Measurements from ENCODE around the gene TRIM4. TPM values are rescaled to one million over a fixed set of nuclear protein-coding genes. Genes with fewer than 3 reads are reported as not detected.
"Not testable (repeated sequence)": the region's sequence is repeated elsewhere in the genome, so short reads cannot be mapped to it uniquely, and the experiment has no call there.

The TRIM4 gene
- total RNA-seq, 1 experiment from 2014 or later = 34.0 TPM

- Histone ChIP-seq H3K4me1 (replicated peaks; ENCODE audit: insufficient read depth) (peaks cover 12% of the 10 kb centered on the region), H3K79me2 (ENCODE audit: low read depth) (no peaks in the 10 kb centered on the region), H2AFZ (no peak overlapping the region), H3K4me2 (no peak overlapping the region), H3F3A (ENCODE audit: insufficient read depth, low read depth) (peaks cover 19% of the 10 kb centered on the region), H3K9me2 (ENCODE audit: insufficient read depth) (no peaks in the 10 kb centered on the region), H3K27me3 (ENCODE audit: insufficient read depth, low read depth) (peaks cover 14% of the 10 kb centered on the region; the same call in 1 of the 2 replicates), H4K20me1 (ENCODE audit: insufficient read depth) (no peaks in the 10 kb centered on the region), H3K4me3 (no peak overlapping the region), H3K9me3 (ENCODE audit: insufficient read depth, low read depth) (0 out of 2 replicates have a peak, but pooled peaks cover 6% of the 10 kb centered on the region), H3K27ac (peak overlapping the region; percentile 31; the same call in 1 of the 2 replicates), H3K36me3 (ENCODE audit: low read depth) (no peaks in the 10 kb centered on the region)
- POLR2A ChIA-PET (ENCODE audit: unreplicated experiment) = interaction anchor here (0.6 kb wide), 1 partner anchor 630 kb away, joined by 4 read pairs; no protein-coding TSS in a partner anchor
- intact Hi-C loops (cut with micrococcal nuclease; ENCODE audit: unreplicated experiment) = no loop called here
- peak; percentile 37 to 68 for DNase-seq
- CTCF ChIA-PET = no interaction called here
- no TSS peak for BruUV-seq (replicated peaks)
- TF ChIP-seq CTCF (conservative IDR thresholded peaks at IDR 0.05) (no peak), EZH2 (IDR thresholded peaks at IDR 0.05; ENCODE audit: low read depth) (no peak)
Measured at GRCh38 chr7:99953649-99954048, 34.3 kb upstream of the TRIM4 start.

GRCh38 chr7:99952649-99953048 is 33.3 kb upstream of the TRIM4 start:
- intact Hi-C loops (cut with micrococcal nuclease; ENCODE audit: unreplicated experiment) = not testable (repeated sequence)

GRCh38 chr7:99950819-99951218 is 31.5 kb upstream of the TRIM4 start:
- H4K20me1 ChIP-seq (ENCODE audit: insufficient read depth); H2AFZ ChIP-seq; H3K79me2 ChIP-seq (ENCODE audit: low read depth); CTCF ChIA-PET; H3K4me1 ChIP-seq (replicated peaks; ENCODE audit: insufficient read depth); POLR2A ChIA-PET (ENCODE audit: unreplicated experiment); H3K4me2 ChIP-seq; H3K27ac ChIP-seq; DNase-seq; BruUV-seq (replicated peaks); H3K9me2 ChIP-seq (ENCODE audit: insufficient read depth); H3K4me3 ChIP-seq; H3K36me3 ChIP-seq (ENCODE audit: low read depth); intact Hi-C loops (cut with micrococcal nuclease; ENCODE audit: unreplicated experiment); H3K9me3 ChIP-seq (ENCODE audit: insufficient read depth, low read depth): not testable (repeated sequence)
- H3K27me3 ChIP-seq (ENCODE audit: insufficient read depth, low read depth) = peaks cover 20% of the 10 kb centered on the region; the same call in 1 of the 2 replicates
- H3F3A ChIP-seq (ENCODE audit: insufficient read depth, low read depth) = peaks cover 15% of the 10 kb centered on the region

More at GRCh38 chr7:99952649-99953048, 33.3 kb upstream of the TRIM4 start:
- BruUV-seq (replicated peaks); H4K20me1 ChIP-seq (ENCODE audit: insufficient read depth); H3K4me3 ChIP-seq; H3K4me2 ChIP-seq; H3K9me3 ChIP-seq (ENCODE audit: insufficient read depth, low read depth); H3K9me2 ChIP-seq (ENCODE audit: insufficient read depth); POLR2A ChIA-PET (ENCODE audit: unreplicated experiment); DNase-seq; CTCF ChIA-PET; H2AFZ ChIP-seq; H3K79me2 ChIP-seq (ENCODE audit: low read depth); H3K27ac ChIP-seq; H3K36me3 ChIP-seq (ENCODE audit: low read depth): not testable (repeated sequence)
- H3F3A ChIP-seq (ENCODE audit: insufficient read depth, low read depth) = peaks cover 19% of the 10 kb centered on the region
- H3K4me1 ChIP-seq (replicated peaks; ENCODE audit: insufficient read depth) = peaks cover 12% of the 10 kb centered on the region
- H3K27me3 ChIP-seq (ENCODE audit: insufficient read depth, low read depth) = peaks cover 16% of the 10 kb centered on the region; the same call in 1 of the 2 replicates

- ChIA-PET POLR2A (ENCODE audit: unreplicated experiment) (interaction anchor here (0.6 to 0.7 kb wide), 2 partner anchors 189 to 487 kb away, joined by 3 to 8 read pairs; no protein-coding TSS in a partner anchor), CTCF (no interaction called here)
- TF ChIP-seq CTCF (conservative IDR thresholded peaks at IDR 0.05) = peak; percentile 45; the same call in 1 of the 2 replicates
- TF ChIP-seq EZH2 (IDR thresholded peaks at IDR 0.05; ENCODE audit: low read depth) = no peak
- intact Hi-C loops (cut with micrococcal nuclease; ENCODE audit: unreplicated experiment) = no loop called here
- Histone ChIP-seq H4K20me1 (ENCODE audit: insufficient read depth) (no peaks in the 10 kb centered on the region), H2AFZ (no peak overlapping the region), H3K9me3 (ENCODE audit: insufficient read depth, low read depth) (0 out of 2 replicates have a peak, but pooled peaks cover 6% of the 10 kb centered on the region), H3K4me1 (replicated peaks; ENCODE audit: insufficient read depth) (no peaks in the 10 kb centered on the region), H3K4me3 (no peak overlapping the region), H3K27me3 (ENCODE audit: insufficient read depth, low read depth) (peaks cover 20% of the 10 kb centered on the region; the same call in 1 of the 2 replicates), H3K79me2 (ENCODE audit: low read depth) (no peaks in the 10 kb centered on the region), H3K9me2 (ENCODE audit: insufficient read depth) (no peaks in the 10 kb centered on the region), H3K36me3 (ENCODE audit: low read depth) (no peaks in the 10 kb centered on the region), H3F3A (ENCODE audit: insufficient read depth, low read depth) (peaks cover 5% of the 10 kb centered on the region; the same call in 1 of the 2 replicates), H3K27ac (no peak overlapping the region), H3K4me2 (no peak overlapping the region)
- BruUV-seq (replicated peaks) = no TSS peak
- no peak for DNase-seq
Measured at GRCh38 chr7:99949645-99950228, 30.4 kb upstream of the TRIM4 start.
